Activated B cell treated with CpG ODN at 0.5 μM for 24 hours (primary cell): ENCODE measurements around the gene IPCEF1. TPM values are rescaled to one million over a fixed set of nuclear protein-coding genes. Genes with fewer than 3 reads are reported as not detected.

Source experiments
- ATAC-seq: fragments of 200-7000 bp; cut with Tn5 transposase; one replicate; pipeline ENCODE4 v1.10.0; 2021; ENCODE audit warnings: low read depth, mild to moderate bottlenecking, moderate library complexity
- CTCF ChIA-PET: fragments of 350-600 bp; sonication (Branson Sonifier 250); formaldehyde crosslinking; loops from one replicate; lab custom pipeline; 2021; ENCODE audit warnings: antibody characterized with exemption; lab: Charles Lee
- POLR2A ChIA-PET: fragments of 350-600 bp; sonication (Branson Sonifier 250); formaldehyde crosslinking; loops from one replicate; lab custom pipeline; 2021; ENCODE audit warnings: antibody characterized with exemption; lab: Charles Lee
- DNase-seq: peaks from one replicate; pipeline ENCODE4 v3.0.0; 2022
- H3K27ac Mint-ChIP-seq: one replicate; pipeline ENCODE4 v1.8.0; 2020; ENCODE audit warnings: mixed read lengths
- H3K27me3 Mint-ChIP-seq: one replicate; pipeline ENCODE4 v1.8.0; 2021; ENCODE audit warnings: mixed read lengths
- H3K36me3 Mint-ChIP-seq: one replicate; pipeline ENCODE4 v1.8.0; 2021; ENCODE audit warnings: low read depth, mixed read lengths
- H3K4me1 Mint-ChIP-seq: one replicate; pipeline ENCODE4 v1.8.0; 2021; ENCODE audit warnings: mixed read lengths
- H3K4me3 Mint-ChIP-seq: one replicate; pipeline ENCODE4 v1.8.0; 2020; ENCODE audit warnings: mild to moderate bottlenecking, mixed read lengths
- H3K9me3 Mint-ChIP-seq: one replicate; pipeline ENCODE4 v1.8.0; 2020; ENCODE audit warnings: mixed read lengths
- CTCF ChIP-seq: fragments of 200-600 bp; IDR thresholded peaks from one replicate; pipeline ENCODE4 v1.8.0; 2022; ENCODE audit warnings: antibody characterized with exemption, mild to moderate bottlenecking
- intact Hi-C: fragments of 100-400 bp; cut with micrococcal nuclease; formaldehyde crosslinking; loops from one replicate; pipeline ENCODE4 v1.15.1; 2024
- total RNA-seq: library from RNA; stranded (reverse); gene quantifications from 2 replicates; pipeline ENCODE4 v1.2.3, GENCODE V29; 2022

Gene IPCEF1
- total RNA-seq, 1 donor from 2014 or later: 2.1 TPM

- CTCF ChIA-PET: no interaction called here
- no peak for ATAC-seq
These were observed 60.9 kb downstream of the IPCEF1 start for GRCh38 chr6:154295733-154296132.

GRCh38 chr6:154292855-154293519 lies 63.6 kb downstream of the IPCEF1 start:
- ATAC-seq (no peak), DNase-seq (no peak)
- no peaks in the 10 kb centered on the region for H3K9me3 Mint-ChIP-seq

More at GRCh38 chr6:154295733-154296132, 60.9 kb downstream of the IPCEF1 start:
- Mint-ChIP-seq H3K9me3 (no peaks in the 10 kb centered on the region), H3K27ac (no peak overlapping the region), H3K36me3 (no peaks in the 10 kb centered on the region), H3K4me1 (no peaks in the 10 kb centered on the region), H3K4me3 (no peak overlapping the region), H3K27me3 (no peaks in the 10 kb centered on the region)
- POLR2A ChIA-PET: no interaction called here
- no peak for DNase-seq
- intact Hi-C loops: no loop called here
- TF ChIP-seq CTCF: no peak

GRCh38 chr6:154292066-154292465 lies 64.5 kb downstream of the IPCEF1 start:
- H3K4me1 Mint-ChIP-seq: no peaks in the 10 kb centered on the region
- TF ChIP-seq CTCF: no peak
- no peak overlapping the region for H3K27ac Mint-ChIP-seq
- CTCF ChIA-PET: no interaction called here
- intact Hi-C loops: no loop called here
- no peak overlapping the region for H3K4me3 Mint-ChIP-seq
- POLR2A ChIA-PET: no interaction called here
- ATAC-seq: no peak
- no peaks in the 10 kb centered on the region for H3K9me3 Mint-ChIP-seq
- no peaks in the 10 kb centered on the region for H3K27me3 Mint-ChIP-seq
- no peaks in the 10 kb centered on the region for H3K36me3 Mint-ChIP-seq
- no peak for DNase-seq

More at GRCh38 chr6:154292855-154293519, 63.6 kb downstream of the IPCEF1 start:
- no peak overlapping the region for H3K4me3 Mint-ChIP-seq
- H3K27me3 Mint-ChIP-seq: no peaks in the 10 kb centered on the region
- H3K4me1 Mint-ChIP-seq: no peaks in the 10 kb centered on the region
- no peak for TF ChIP-seq CTCF
- H3K36me3 Mint-ChIP-seq: no peaks in the 10 kb centered on the region
- POLR2A ChIA-PET: no interaction called here
- CTCF ChIA-PET: interaction anchor here (0.7 kb wide), 1 partner anchor 16 kb away, joined by 3 read pairs; no protein-coding TSS in a partner anchor
- no peak overlapping the region for H3K27ac Mint-ChIP-seq
- intact Hi-C loops: no loop called here

- H3K27ac Mint-ChIP-seq: no peak overlapping the region
- H3K4me3 Mint-ChIP-seq: no peak overlapping the region
- H3K4me1 Mint-ChIP-seq: no peaks in the 10 kb centered on the region
- TF ChIP-seq CTCF: no peak
- DNase-seq (no peak), ATAC-seq (no peak)
- no peaks in the 10 kb centered on the region for H3K36me3 Mint-ChIP-seq
- H3K9me3 Mint-ChIP-seq: no peaks in the 10 kb centered on the region
- intact Hi-C loops: no loop called here
- POLR2A ChIA-PET: interaction anchor here (0.7 kb wide), 1 partner anchor 1027 kb away, joined by 5 read pairs; no protein-coding TSS in a partner anchor
- CTCF ChIA-PET: interaction anchor here (1.5 kb wide), 1 partner anchor 13 kb away, joined by 4 read pairs; no protein-coding TSS in a partner anchor
- no peaks in the 10 kb centered on the region for H3K27me3 Mint-ChIP-seq
These were observed 66.6 kb downstream of the IPCEF1 start for GRCh38 chr6:154289818-154290508.

GRCh38 chr6:154285826-154286225 lies 70.8 kb downstream of the IPCEF1 start:
- intact Hi-C loops: no loop called here
- Mint-ChIP-seq H3K27me3 (no peaks in the 10 kb centered on the region), H3K27ac (no peak overlapping the region), H3K4me3 (no peak overlapping the region), H3K4me1 (no peaks in the 10 kb centered on the region), H3K9me3 (no peaks in the 10 kb centered on the region), H3K36me3 (no peaks in the 10 kb centered on the region)
- ChIA-PET CTCF (no interaction called here), POLR2A (no interaction called here)
- DNase-seq: no peak
- no peak for TF ChIP-seq CTCF
- no peak for ATAC-seq
